GM12891 (cell line): ENCODE results near the gene TGOLN2.

Experiments used
- DNase-seq: peaks from one replicate; pipeline ENCODE4 v3.0.0; 2011; ENCODE audit warnings: low spot score; ENCODE audit not compliant: insufficient read length
- FAIRE-seq: peaks from 2 replicates; lab custom pipeline; 2011; peaks lifted over from hg19 to GRCh38; lab: Jason Lieb, UNC
- PAX5 ChIP-seq: IDR thresholded peaks from 2 replicates; pipeline ENCODE4 v1.6.1; 2011; ENCODE audit warnings: low read length, moderate library complexity, mild to moderate bottlenecking; ENCODE audit not compliant: insufficient read depth, severe bottlenecking
- POLR2A ChIP-seq: IDR thresholded peaks from 2 replicates; pipeline ENCODE4 v1.6.1; 2011; ENCODE audit warnings: low read depth, low read length, control low read depth
- POLR2AphosphoS5 ChIP-seq: IDR thresholded peaks from 2 replicates; pipeline ENCODE4 v1.6.1; 2011; ENCODE audit warnings: low read depth, low read length, control low read depth
- POU2F2 ChIP-seq: IDR thresholded peaks from 2 replicates; pipeline ENCODE4 v1.6.1; 2011; ENCODE audit warnings: low read depth, mild to moderate bottlenecking, control low read depth, low read length, moderate library complexity
- SPI1 ChIP-seq: IDR thresholded peaks from 2 replicates; pipeline ENCODE4 v1.6.1; 2011; ENCODE audit warnings: low read depth, low read length, control low read depth
- TAF1 ChIP-seq: IDR thresholded peaks from 2 replicates; pipeline ENCODE4 v1.6.1; 2011; ENCODE audit warnings: low read depth, low read length, control low read depth

Gene TGOLN2

DNA sequence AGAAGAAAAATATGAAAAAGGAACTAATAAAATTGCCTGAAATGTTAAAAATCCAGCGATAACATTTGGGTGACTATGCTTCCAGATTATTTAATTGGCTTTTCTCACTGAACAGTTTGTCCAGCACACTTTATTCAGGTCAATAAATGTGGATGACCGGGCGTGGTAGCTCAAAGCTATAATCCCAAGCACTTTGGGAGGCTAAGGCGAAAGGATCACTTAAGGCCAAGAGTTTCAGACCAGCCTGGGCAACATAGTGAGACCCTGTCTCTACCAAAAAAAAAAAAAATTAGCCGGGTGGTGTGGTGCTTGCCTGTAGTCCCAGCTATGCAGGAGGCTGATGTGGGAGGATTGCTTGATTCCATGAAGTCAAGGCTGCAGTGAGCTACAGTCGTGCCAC, 55.4 kb downstream of the TGOLN2 start:
- no peak for FAIRE-seq
- no peak for DNase-seq
- TF ChIP-seq POLR2A (no peak), TAF1 (no peak), POLR2AphosphoS5 (no peak), PAX5 (no peak), SPI1 (no peak), POU2F2 (no peak)

DNA sequence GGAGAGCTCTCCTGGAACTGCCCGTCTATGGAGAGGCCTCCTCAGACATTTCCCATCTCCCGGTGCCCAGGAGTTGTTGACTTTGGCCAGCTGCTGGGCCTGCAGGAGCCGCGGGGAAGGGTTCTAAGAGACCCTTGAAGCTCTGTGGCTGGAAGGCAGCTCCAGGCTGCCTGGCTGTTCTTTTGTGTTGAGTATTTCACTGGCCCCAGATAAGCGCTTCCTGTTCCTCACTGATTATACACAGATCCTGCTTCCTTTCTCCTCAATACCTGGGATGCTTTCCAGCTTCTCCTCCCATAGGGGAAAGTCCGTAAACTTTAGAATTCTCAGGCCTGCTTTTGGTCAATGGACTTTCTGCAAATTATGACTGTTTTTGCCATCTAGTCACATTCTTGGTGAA, 57.8 kb downstream of the TGOLN2 start:
- DNase-seq (no peak), FAIRE-seq (no peak)
- TF ChIP-seq POU2F2 (no peak), TAF1 (no peak), POLR2AphosphoS5 (no peak), SPI1 (no peak)
